Fibroblast of lung (primary cell): ENCODE data around the gene HAUS8.

ENCODE experiments used
- EZH2 ChIP-seq: IDR thresholded peaks from 2 replicates; pipeline ENCODE4 v1.5.1; 2012; ENCODE audit warnings: low read length, control low read depth, mild to moderate bottlenecking; ENCODE audit errors: missing control alignments
- TF ChIP-seq, protein P1 (sequence below), 2 donors: IDR thresholded peaks in 1 of 2; conservative IDR thresholded peaks in 1 of 2; 1 replicate in 1 of 2; 2 replicates in 1 of 2; pipeline ENCODE4 v1.5.1; 2011 to 2012; ENCODE audit warnings: low read length in 2 of 2, control low read depth in 1 of 2, inconsistent platforms in 1 of 2, low read depth in 1 of 2, mild to moderate bottlenecking in 1 of 2

DNA sequence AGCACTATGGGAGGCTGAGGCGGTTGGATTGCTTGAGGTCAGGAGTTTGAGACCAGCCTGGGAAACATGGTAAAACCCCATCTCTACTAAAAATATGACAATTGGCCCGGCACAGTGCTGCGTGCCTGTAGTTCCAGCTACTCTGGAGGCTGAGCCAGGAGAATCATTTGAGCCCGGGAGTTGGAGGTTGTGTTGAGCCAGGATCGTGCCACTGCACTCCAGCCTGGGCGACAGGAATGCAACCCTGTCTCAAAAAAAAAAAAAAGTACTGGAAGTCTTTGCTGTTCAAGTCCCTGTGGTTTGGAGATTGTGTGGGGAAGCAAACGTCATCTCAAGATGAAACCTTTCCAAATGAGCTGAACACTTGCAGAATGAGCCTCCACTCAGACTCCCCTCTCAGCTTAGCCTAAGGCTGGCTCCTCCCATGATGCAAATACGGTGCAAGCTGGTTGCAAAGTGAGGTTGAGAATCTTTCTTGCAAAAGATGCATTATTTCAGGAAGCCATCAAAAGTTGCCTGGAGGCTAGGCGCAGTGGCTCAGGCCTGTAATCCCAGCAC is 46.6 kb upstream of the HAUS8 start:
- TF ChIP-seq, protein P1, sequence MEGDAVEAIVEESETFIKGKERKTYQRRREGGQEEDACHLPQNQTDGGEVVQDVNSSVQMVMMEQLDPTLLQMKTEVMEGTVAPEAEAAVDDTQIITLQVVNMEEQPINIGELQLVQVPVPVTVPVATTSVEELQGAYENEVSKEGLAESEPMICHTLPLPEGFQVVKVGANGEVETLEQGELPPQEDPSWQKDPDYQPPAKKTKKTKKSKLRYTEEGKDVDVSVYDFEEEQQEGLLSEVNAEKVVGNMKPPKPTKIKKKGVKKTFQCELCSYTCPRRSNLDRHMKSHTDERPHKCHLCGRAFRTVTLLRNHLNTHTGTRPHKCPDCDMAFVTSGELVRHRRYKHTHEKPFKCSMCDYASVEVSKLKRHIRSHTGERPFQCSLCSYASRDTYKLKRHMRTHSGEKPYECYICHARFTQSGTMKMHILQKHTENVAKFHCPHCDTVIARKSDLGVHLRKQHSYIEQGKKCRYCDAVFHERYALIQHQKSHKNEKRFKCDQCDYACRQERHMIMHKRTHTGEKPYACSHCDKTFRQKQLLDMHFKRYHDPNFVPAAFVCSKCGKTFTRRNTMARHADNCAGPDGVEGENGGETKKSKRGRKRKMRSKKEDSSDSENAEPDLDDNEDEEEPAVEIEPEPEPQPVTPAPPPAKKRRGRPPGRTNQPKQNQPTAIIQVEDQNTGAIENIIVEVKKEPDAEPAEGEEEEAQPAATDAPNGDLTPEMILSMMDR (conservative IDR thresholded peaks at IDR 0.05 in 1 of 2, IDR thresholded peaks at IDR 0.05 in 1 of 2; ENCODE audit: low read depth in 1 of 2, low read length in 2 of 2) = no peak
- TF ChIP-seq EZH2 = no peak
